Lower leg skin (tissue), 3 donors: Measurements from ENCODE around the gene GAGE12J.
"Not testable (repeated sequence)": the region's sequence is repeated elsewhere in the genome, so short reads cannot be mapped to it uniquely, and the experiment has no call there.

Experiments
- CTCF ChIP-seq, 3 donors: fragments of 450-650 bp; IDR thresholded peaks; one replicate each; pipeline ENCODE4 v1.5.1; 2016; ENCODE audit warnings: antibody characterized with exemption in 3 of 3, mild to moderate bottlenecking in 3 of 3, moderate library complexity in 2 of 3
- POLR2A ChIP-seq, 2 donors: fragments of 450-650 bp; IDR thresholded peaks; one replicate each; pipeline ENCODE4 v1.6.1; 2016 to 2017; ENCODE audit warnings: antibody characterized with exemption in 2 of 2, mild to moderate bottlenecking in 1 of 2, moderate library complexity in 1 of 2

- TF ChIP-seq POLR2A, CTCF (IDR thresholded peaks at IDR 0.05): not testable (repeated sequence)
These were observed 22.5 kb upstream of the GAGE12J start for GRCh38 chrX:49299293-49299692.
